T47D (cell line): ENCODE data around the gene FBXW2.

Experiments used
- DNase-seq, 2 experiments: peaks; one replicate each; pipeline versions ENCODE4 v3.0.0 to v3.0.0-alpha.2; 2011 to 2012; ENCODE audit warnings: low read depth in 1 of 2, low spot score in 1 of 2
- JUND ChIP-seq: IDR thresholded peaks from 2 replicates; pipeline ENCODE4 v1.6.1; 2012; ENCODE audit warnings: low read depth
- in situ Hi-C: cut with HindIII; loops from 2 replicates; pipeline ENCODE4 v1.10.0; 2016; ENCODE audit warnings: low sequenced_read_pairs, low pct_unique_long_range_greater_than_20kb

Gene FBXW2

GRCh38 chr9:120792898-120793765 lies at the start of gene FBXW2:
TSS of gene FBXW2 (minus strand) at chr9:120793416. CDS start at chr9:120788258, 5,158 bp downstream.
- in situ Hi-C loops: no loop called here
- DNase-seq: peak; percentile 92 to 93
- TF ChIP-seq JUND: no peak

GRCh38 chr9:120841930-120842684 lies 48.9 kb upstream of the FBXW2 start:
- no peak for TF ChIP-seq JUND
- DNase-seq: peak; percentile 37 to 50
- in situ Hi-C loops: no loop called here

GRCh38 chr9:120839146-120839545 lies 45.9 kb upstream of the FBXW2 start:
- no peak for DNase-seq
- in situ Hi-C loops: no loop called here
- TF ChIP-seq JUND: no peak

- no peak for TF ChIP-seq JUND
Observed at GRCh38 chr9:120837921-120838320, 44.7 kb upstream of the FBXW2 start.

GRCh38 chr9:120833325-120833724 lies 40.1 kb upstream of the FBXW2 start:
- DNase-seq: no peak
- no peak for TF ChIP-seq JUND
- in situ Hi-C loops: no loop called here

More at GRCh38 chr9:120837921-120838320, 44.7 kb upstream of the FBXW2 start:
- DNase-seq: no peak
- in situ Hi-C loops: no loop called here

GRCh38 chr9:120832807-120833206 lies 39.6 kb upstream of the FBXW2 start:
- in situ Hi-C loops: no loop called here

GRCh38 chr9:120830865-120831264 lies 37.6 kb upstream of the FBXW2 start:
- no peak for DNase-seq
- TF ChIP-seq JUND: no peak
- in situ Hi-C loops: no loop called here

More at GRCh38 chr9:120832807-120833206, 39.6 kb upstream of the FBXW2 start:
- DNase-seq: no peak
- TF ChIP-seq JUND: no peak

GRCh38 chr9:120830151-120830550 lies 36.9 kb upstream of the FBXW2 start:
- DNase-seq: no peak
- in situ Hi-C loops: no loop called here
- no peak for TF ChIP-seq JUND

GRCh38 chr9:120829650-120830049 lies 36.4 kb upstream of the FBXW2 start:
- no peak for TF ChIP-seq JUND
- in situ Hi-C loops: no loop called here

GRCh38 chr9:120820095-120820494 lies 26.9 kb upstream of the FBXW2 start:
- TF ChIP-seq JUND: no peak
- peak in 1 of 2 experiments; percentile 42 for DNase-seq
- in situ Hi-C loops: no loop called here

More at GRCh38 chr9:120829650-120830049, 36.4 kb upstream of the FBXW2 start:
- DNase-seq: no peak

GRCh38 chr9:120818595-120818994 lies 25.4 kb upstream of the FBXW2 start:
- no peak for TF ChIP-seq JUND
- DNase-seq: no peak
- in situ Hi-C loops: no loop called here

GRCh38 chr9:120815075-120815474 lies 21.9 kb upstream of the FBXW2 start:
- no peak for TF ChIP-seq JUND
- in situ Hi-C loops: no loop called here
- no peak for DNase-seq

GRCh38 chr9:120808931-120809330 lies 15.7 kb upstream of the FBXW2 start:
- no peak for DNase-seq
- in situ Hi-C loops: no loop called here
- no peak for TF ChIP-seq JUND
